Subcutaneous abdominal adipose tissue (tissue), 5 donors: ENCODE data around the gene FBP2.
"Not testable (repeated sequence)": the region's sequence is repeated elsewhere in the genome, so short reads cannot be mapped to it uniquely, and the experiment has no call there.

Experiments
- H3K27ac ChIP-seq: one replicate; pipeline ENCODE4 v1.7.0; 2013; ENCODE audit warnings: low read depth, mild to moderate bottlenecking, inconsistent platforms, low read length, moderate library complexity
- H3K27me3 ChIP-seq, 5 donors: one replicate each; pipeline ENCODE4 v1.7.0; 2013; ENCODE audit warnings: low read length in 5 of 5, inconsistent platforms in 1 of 5; ENCODE audit not compliant: control insufficient read depth in 5 of 5, insufficient read depth in 4 of 5
- H3K36me3 ChIP-seq, 5 donors: one replicate each; pipeline ENCODE4 v1.7.0; 2013; ENCODE audit warnings: low read length in 5 of 5; ENCODE audit not compliant: control insufficient read depth in 5 of 5, insufficient read depth in 5 of 5
- H3K4me1 ChIP-seq, 5 donors: one replicate each; pipeline ENCODE4 v1.7.0; 2013; ENCODE audit warnings: low read length in 5 of 5, mild to moderate bottlenecking in 3 of 5, moderate library complexity in 1 of 5; ENCODE audit not compliant: control insufficient read depth in 5 of 5, insufficient read depth in 5 of 5
- H3K4me3 ChIP-seq, 5 donors: one replicate each; pipeline ENCODE4 v1.7.0; 2013; ENCODE audit warnings: low read length in 5 of 5, low read depth in 1 of 5
- H3K9ac ChIP-seq, 5 donors: one replicate each; pipeline ENCODE4 v1.7.0; 2013; ENCODE audit warnings: low read length in 5 of 5, mild to moderate bottlenecking in 4 of 5, moderate library complexity in 3 of 5
- H3K9me3 ChIP-seq, 5 donors: one replicate each; pipeline ENCODE4 v1.7.0; 2013; ENCODE audit warnings: low read length in 5 of 5; ENCODE audit not compliant: control insufficient read depth in 5 of 5
- donor health status: healthy.
- donor health status: healthy.
- donor health status: healthy.
- donor health status: healthy.
- donor health status: healthy.

Gene FBP2

GRCh38 chr9:94553029-94553938 lies 40.3 kb downstream of the FBP2 start:
- Histone ChIP-seq H3K36me3 (no peaks in the 10 kb centered on the region), H3K4me3 (no peak overlapping the region), H3K4me1 (no peaks in the 10 kb centered on the region), H3K9me3 (no peaks in the 10 kb centered on the region), H3K27ac (no peak overlapping the region), H3K27me3 (peaks cover 0 to 6% (median 3%) of the 10 kb centered on the region in 5 donors), H3K9ac (no peak overlapping the region)

GRCh38 chr9:94545940-94546339 lies 47.7 kb downstream of the FBP2 start:
- H3K27ac ChIP-seq: no peak overlapping the region
- H3K9ac ChIP-seq: no peak overlapping the region
- no peak overlapping the region for H3K4me3 ChIP-seq

GRCh38 chr9:94544335-94544734 lies 49.3 kb downstream of the FBP2 start:
- H3K9me3 ChIP-seq, H3K4me1 ChIP-seq, H3K9ac ChIP-seq, H3K36me3 ChIP-seq, H3K27ac ChIP-seq, H3K4me3 ChIP-seq, H3K27me3 ChIP-seq: not testable (repeated sequence)

More at GRCh38 chr9:94545940-94546339, 47.7 kb downstream of the FBP2 start:
- no peaks in the 10 kb centered on the region for H3K4me1 ChIP-seq
- H3K9me3 ChIP-seq: no peaks in the 10 kb centered on the region
- no peaks in the 10 kb centered on the region for H3K36me3 ChIP-seq
- H3K27me3 ChIP-seq: no peaks in the 10 kb centered on the region

- no peaks in the 10 kb centered on the region for H3K27me3 ChIP-seq
- H3K36me3 ChIP-seq: no peaks in the 10 kb centered on the region
- H3K27ac ChIP-seq: no peak overlapping the region
- H3K9me3 ChIP-seq: no peaks in the 10 kb centered on the region
- H3K4me1 ChIP-seq: no peaks in the 10 kb centered on the region
- no peak overlapping the region for H3K9ac ChIP-seq
- no peak overlapping the region for H3K4me3 ChIP-seq
Measured at GRCh38 chr9:94538908-94539307, 54.7 kb downstream of the FBP2 start.

- no peak overlapping the region for H3K9ac ChIP-seq
- H3K36me3 ChIP-seq: no peaks in the 10 kb centered on the region
- H3K4me1 ChIP-seq: no peaks in the 10 kb centered on the region
- H3K4me3 ChIP-seq: no peak overlapping the region
- no peak overlapping the region for H3K27ac ChIP-seq
- no peaks in the 10 kb centered on the region for H3K9me3 ChIP-seq
- H3K27me3 ChIP-seq: no peaks in the 10 kb centered on the region
Measured at GRCh38 chr9:94534901-94535300, 58.7 kb downstream of the FBP2 start.

- Histone ChIP-seq H3K27ac (no peak overlapping the region), H3K9me3 (no peaks in the 10 kb centered on the region), H3K9ac (no peak overlapping the region), H3K36me3 (no peaks in the 10 kb centered on the region), H3K4me1 (no peaks in the 10 kb centered on the region), H3K27me3 (no peaks in the 10 kb centered on the region), H3K4me3 (no peak overlapping the region)
Measured at GRCh38 chr9:94533601-94534000, 60.0 kb downstream of the FBP2 start.

GRCh38 chr9:94533155-94533554 lies 60.5 kb downstream of the FBP2 start:
- Histone ChIP-seq H3K27me3 (no peaks in the 10 kb centered on the region), H3K9ac (no peak overlapping the region), H3K9me3 (no peaks in the 10 kb centered on the region), H3K36me3 (no peaks in the 10 kb centered on the region), H3K27ac (no peak overlapping the region), H3K4me1 (no peaks in the 10 kb centered on the region), H3K4me3 (no peak overlapping the region)

GRCh38 chr9:94528886-94529285 lies 64.7 kb downstream of the FBP2 start:
- Histone ChIP-seq H3K27ac (no peak overlapping the region), H3K4me1 (no peaks in the 10 kb centered on the region), H3K27me3 (no peaks in the 10 kb centered on the region), H3K4me3 (no peak overlapping the region), H3K36me3 (no peaks in the 10 kb centered on the region), H3K9ac (no peak overlapping the region), H3K9me3 (no peaks in the 10 kb centered on the region)

GRCh38 chr9:94526951-94527350 lies 66.7 kb downstream of the FBP2 start:
- Histone ChIP-seq H3K4me3 (no peak overlapping the region), H3K36me3 (no peaks in the 10 kb centered on the region), H3K9me3 (no peaks in the 10 kb centered on the region), H3K27me3 (no peaks in the 10 kb centered on the region), H3K27ac (no peak overlapping the region), H3K9ac (no peak overlapping the region), H3K4me1 (no peaks in the 10 kb centered on the region)

GRCh38 chr9:94526271-94526670 lies 67.4 kb downstream of the FBP2 start:
- no peaks in the 10 kb centered on the region for H3K36me3 ChIP-seq

More at GRCh38 chr9:94526271-94526670, 67.4 kb downstream of the FBP2 start:
- Histone ChIP-seq H3K27ac (no peak overlapping the region), H3K9ac (no peak overlapping the region), H3K9me3 (no peaks in the 10 kb centered on the region), H3K4me1 (no peaks in the 10 kb centered on the region), H3K4me3 (no peak overlapping the region), H3K27me3 (no peaks in the 10 kb centered on the region)
